Measurements from ENCODE around the gene ADAMTS18.

DNA sequence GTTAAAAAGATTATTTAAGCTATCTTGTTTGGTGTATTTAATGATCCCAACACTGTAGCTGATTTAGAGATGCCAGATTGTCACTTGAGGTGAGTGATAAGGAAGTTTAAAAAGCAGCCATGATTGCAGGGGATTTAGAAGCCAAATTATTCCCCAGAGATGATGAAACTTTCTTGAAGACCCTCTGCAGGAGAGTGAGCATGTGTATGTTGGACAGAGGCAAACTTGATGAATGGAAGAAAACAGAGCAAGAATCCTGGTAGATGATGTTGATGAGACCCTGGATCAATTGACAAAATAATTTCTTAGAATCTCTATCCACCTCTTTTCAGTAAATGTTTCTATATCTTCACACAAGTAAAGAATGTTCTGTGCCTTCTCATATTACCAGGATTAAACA, 14.4 kb upstream of the ADAMTS18 start:
- TF ChIP-seq CTCF (IDR thresholded peaks at IDR 0.05) (no peak), POLR2A (IDR thresholded peaks at IDR 0.05) (no peak)

All from body of pancreas (tissue), 4 donors.